HEK293 (cell line): ENCODE results near the gene IL6R.

Experiments
- HOXC10 ChIP-seq: sonication (generic); formaldehyde crosslinking; IDR thresholded peaks from 2 replicates; pipeline ENCODE4 v1.8.1; 2023; ENCODE audit warnings: mild to moderate bottlenecking, missing genetic modification reagents
- YY1 ChIP-seq: fragments of 450-650 bp; formaldehyde crosslinking; IDR thresholded peaks from 2 replicates; pipeline ENCODE4 v1.5.1; 2018; ENCODE audit warnings: missing biosample characterization, missing genetic modification characterization
- ZFP3 ChIP-seq: fragments of 450-650 bp; formaldehyde crosslinking; IDR thresholded peaks from 2 replicates; pipeline ENCODE4 v1.5.1; 2016; ENCODE audit warnings: low read depth, missing biosample characterization, missing genetic modification characterization
- TF ChIP-seq, protein P1 (sequence below): fragments of 450-650 bp; formaldehyde crosslinking; IDR thresholded peaks from 2 replicates; pipeline ENCODE4 v1.5.1; 2016; ENCODE audit warnings: missing biosample characterization, missing genetic modification characterization
- TF ChIP-seq, protein P2 (sequence below): fragments of 450-650 bp; formaldehyde crosslinking; IDR thresholded peaks from 2 replicates; pipeline ENCODE4 v1.5.1; 2016; ENCODE audit warnings: missing biosample characterization, missing genetic modification characterization

DNA sequence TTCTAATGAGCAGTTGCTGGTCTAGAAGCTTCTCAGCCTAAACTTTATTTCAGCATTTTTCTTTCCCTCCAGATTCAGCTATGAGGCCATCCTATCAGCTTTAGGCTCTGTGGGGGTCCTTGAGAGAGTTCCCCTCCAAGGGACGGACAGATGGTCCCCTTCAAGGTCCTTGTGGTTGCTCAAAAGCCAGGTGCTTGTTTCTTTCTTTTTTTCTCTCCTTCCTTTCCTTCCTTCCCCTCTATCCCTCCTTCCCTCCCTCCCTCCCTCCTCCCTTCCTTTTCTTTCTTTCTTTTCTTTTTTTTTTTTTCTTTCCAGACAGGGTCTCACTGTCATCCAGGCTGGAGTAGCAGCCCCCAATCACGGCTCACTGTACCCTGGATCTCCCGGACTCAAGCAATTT is 1.2 kb upstream of the IL6R start:
- TF ChIP-seq, protein P1, sequence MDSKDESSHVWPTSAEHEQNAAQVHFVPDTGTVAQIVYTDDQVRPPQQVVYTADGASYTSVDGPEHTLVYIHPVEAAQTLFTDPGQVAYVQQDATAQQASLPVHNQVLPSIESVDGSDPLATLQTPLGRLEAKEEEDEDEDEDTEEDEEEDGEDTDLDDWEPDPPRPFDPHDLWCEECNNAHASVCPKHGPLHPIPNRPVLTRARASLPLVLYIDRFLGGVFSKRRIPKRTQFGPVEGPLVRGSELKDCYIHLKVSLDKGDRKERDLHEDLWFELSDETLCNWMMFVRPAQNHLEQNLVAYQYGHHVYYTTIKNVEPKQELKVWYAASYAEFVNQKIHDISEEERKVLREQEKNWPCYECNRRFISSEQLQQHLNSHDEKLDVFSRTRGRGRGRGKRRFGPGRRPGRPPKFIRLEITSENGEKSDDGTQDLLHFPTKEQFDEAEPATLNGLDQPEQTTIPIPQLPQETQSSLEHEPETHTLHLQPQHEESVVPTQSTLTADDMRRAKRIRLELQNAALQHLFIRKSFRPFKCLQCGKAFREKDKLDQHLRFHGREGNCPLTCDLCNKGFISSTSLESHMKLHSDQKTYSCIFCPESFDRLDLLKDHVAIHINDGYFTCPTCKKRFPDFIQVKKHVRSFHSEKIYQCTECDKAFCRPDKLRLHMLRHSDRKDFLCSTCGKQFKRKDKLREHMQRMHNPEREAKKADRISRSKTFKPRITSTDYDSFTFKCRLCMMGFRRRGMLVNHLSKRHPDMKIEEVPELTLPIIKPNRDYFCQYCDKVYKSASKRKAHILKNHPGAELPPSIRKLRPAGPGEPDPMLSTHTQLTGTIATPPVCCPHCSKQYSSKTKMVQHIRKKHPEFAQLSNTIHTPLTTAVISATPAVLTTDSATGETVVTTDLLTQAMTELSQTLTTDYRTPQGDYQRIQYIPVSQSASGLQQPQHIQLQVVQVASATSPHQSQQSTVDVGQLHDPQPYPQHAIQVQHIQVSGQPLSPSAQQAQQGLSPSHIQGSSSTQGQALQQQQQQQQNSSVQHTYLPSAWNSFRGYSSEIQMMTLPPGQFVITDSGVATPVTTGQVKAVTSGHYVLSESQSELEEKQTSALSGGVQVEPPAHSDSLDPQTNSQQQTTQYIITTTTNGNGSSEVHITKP (tag by site-specific recombination) = no peak
- TF ChIP-seq, protein P2, sequence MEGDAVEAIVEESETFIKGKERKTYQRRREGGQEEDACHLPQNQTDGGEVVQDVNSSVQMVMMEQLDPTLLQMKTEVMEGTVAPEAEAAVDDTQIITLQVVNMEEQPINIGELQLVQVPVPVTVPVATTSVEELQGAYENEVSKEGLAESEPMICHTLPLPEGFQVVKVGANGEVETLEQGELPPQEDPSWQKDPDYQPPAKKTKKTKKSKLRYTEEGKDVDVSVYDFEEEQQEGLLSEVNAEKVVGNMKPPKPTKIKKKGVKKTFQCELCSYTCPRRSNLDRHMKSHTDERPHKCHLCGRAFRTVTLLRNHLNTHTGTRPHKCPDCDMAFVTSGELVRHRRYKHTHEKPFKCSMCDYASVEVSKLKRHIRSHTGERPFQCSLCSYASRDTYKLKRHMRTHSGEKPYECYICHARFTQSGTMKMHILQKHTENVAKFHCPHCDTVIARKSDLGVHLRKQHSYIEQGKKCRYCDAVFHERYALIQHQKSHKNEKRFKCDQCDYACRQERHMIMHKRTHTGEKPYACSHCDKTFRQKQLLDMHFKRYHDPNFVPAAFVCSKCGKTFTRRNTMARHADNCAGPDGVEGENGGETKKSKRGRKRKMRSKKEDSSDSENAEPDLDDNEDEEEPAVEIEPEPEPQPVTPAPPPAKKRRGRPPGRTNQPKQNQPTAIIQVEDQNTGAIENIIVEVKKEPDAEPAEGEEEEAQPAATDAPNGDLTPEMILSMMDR (tag by site-specific recombination) = no peak
- TF ChIP-seq YY1 (tag by site-specific recombination) (no peak), ZFP3 (no peak), HOXC10 (CRISPR knock-in tag) (no peak)
